ENCODE data around the gene PHLPP2. TPM values are rescaled to one million over a fixed set of nuclear protein-coding genes. Genes with fewer than 3 reads are reported as not detected.

Gene PHLPP2
- total RNA-seq, 1 donor from 2014 or later: 18.7 TPM

- no peaks in the 10 kb centered on the region for H3K27me3 Mint-ChIP-seq (ENCODE audit: low read depth)
- no peak for TF ChIP-seq CTCF (conservative IDR thresholded peaks at IDR 0.05)
- DNase-seq (ENCODE audit: low read depth, low spot score): no peak
- H3K9me3 Mint-ChIP-seq: no peaks in the 10 kb centered on the region
- no peaks in the 10 kb centered on the region for H3K4me1 Mint-ChIP-seq
- no peak overlapping the region for H3K4me3 Mint-ChIP-seq
- H3K36me3 Mint-ChIP-seq (ENCODE audit: low read depth): peaks cover 19% of the 10 kb centered on the region
- H3K27ac Mint-ChIP-seq (ENCODE audit: unreplicated experiment): no peak overlapping the region
Measured at GRCh38 chr16:71658771-71659170, 65.7 kb downstream of the PHLPP2 start.

DNA sequence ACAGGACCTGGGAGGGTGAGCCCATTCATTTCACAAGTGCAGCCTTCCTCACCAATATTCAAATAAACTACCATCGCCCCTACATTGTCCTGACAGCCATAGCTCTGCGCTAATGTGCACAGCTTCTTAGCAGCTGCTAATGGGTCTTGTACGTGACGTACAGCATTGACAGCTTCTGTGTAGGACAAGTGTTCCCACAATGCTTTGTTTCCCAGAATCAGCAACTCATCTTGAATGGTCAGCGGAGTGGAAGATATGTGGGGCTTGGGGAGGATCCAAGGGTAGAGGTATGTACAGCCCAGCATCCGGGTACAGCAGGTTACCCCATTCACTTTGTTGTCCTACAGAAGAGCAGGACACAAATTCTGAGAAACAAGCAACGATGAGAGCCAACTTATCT is 74.8 kb downstream of the PHLPP2 start:
- H3K9me3 Mint-ChIP-seq: no peaks in the 10 kb centered on the region
- no peaks in the 10 kb centered on the region for H3K27me3 Mint-ChIP-seq (ENCODE audit: low read depth)
- H3K4me3 Mint-ChIP-seq: no peak overlapping the region
- H3K36me3 Mint-ChIP-seq (ENCODE audit: low read depth): peaks cover 11% of the 10 kb centered on the region
- H3K27ac Mint-ChIP-seq (ENCODE audit: unreplicated experiment): no peak overlapping the region
- H3K4me1 Mint-ChIP-seq: no peaks in the 10 kb centered on the region
- no peak for TF ChIP-seq CTCF (conservative IDR thresholded peaks at IDR 0.05)
- no peak for DNase-seq (ENCODE audit: low read depth, low spot score)

DNA sequence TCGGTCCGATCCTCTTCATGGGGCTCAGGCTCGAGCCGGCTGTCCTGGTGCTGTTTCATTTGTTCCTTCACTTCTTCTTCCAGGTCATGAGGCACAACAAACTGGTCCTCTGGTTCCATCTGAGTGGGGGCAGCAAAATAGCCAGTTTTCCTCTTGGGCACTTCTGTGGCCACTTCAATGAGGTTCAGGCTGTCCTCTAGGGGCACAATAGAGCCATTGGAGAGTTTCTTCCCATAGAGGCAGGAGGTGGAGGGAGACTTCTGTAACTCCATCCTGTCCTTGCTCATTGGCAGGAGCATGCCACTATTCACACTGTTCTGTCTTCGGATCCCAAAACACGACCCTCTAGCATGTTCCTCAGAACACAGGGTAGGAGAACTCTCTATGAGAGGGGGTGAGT is 75.6 kb downstream of the PHLPP2 start:
- peaks cover 11% of the 10 kb centered on the region for H3K36me3 Mint-ChIP-seq (ENCODE audit: low read depth)
- no peak for DNase-seq (ENCODE audit: low read depth, low spot score)
- H3K27me3 Mint-ChIP-seq (ENCODE audit: low read depth): no peaks in the 10 kb centered on the region
- no peak overlapping the region for H3K27ac Mint-ChIP-seq (ENCODE audit: unreplicated experiment)
- no peak overlapping the region for H3K4me3 Mint-ChIP-seq
- no peaks in the 10 kb centered on the region for H3K4me1 Mint-ChIP-seq
- TF ChIP-seq CTCF (conservative IDR thresholded peaks at IDR 0.05): peak; percentile 39
- no peaks in the 10 kb centered on the region for H3K9me3 Mint-ChIP-seq

DNA sequence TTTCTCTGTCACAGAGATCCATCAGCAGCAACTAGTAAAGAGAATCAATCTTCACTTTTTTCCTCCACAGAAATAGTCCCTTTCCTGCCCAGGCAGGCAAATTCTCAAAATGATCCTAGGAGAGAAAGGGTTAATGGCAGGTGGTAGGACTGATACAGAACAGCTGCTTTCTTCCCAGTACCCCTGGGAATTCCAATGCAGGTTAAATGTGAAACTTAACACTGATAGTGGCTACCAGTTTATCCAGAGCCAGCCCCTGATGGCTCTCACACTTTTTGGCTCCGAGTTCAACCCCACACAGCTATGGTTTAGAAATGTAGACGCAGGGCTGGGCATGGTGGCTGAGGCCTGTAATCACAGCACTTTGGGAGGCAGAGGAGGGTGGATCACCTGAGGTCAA is 76.3 kb downstream of the PHLPP2 start:
- no peaks in the 10 kb centered on the region for H3K4me1 Mint-ChIP-seq
- DNase-seq (ENCODE audit: low read depth, low spot score): no peak
- no peak for TF ChIP-seq CTCF (conservative IDR thresholded peaks at IDR 0.05)
- no peak overlapping the region for H3K4me3 Mint-ChIP-seq
- H3K36me3 Mint-ChIP-seq (ENCODE audit: low read depth): peaks cover 11% of the 10 kb centered on the region
- no peaks in the 10 kb centered on the region for H3K9me3 Mint-ChIP-seq
- H3K27ac Mint-ChIP-seq (ENCODE audit: unreplicated experiment): no peak overlapping the region
- H3K27me3 Mint-ChIP-seq (ENCODE audit: low read depth): no peaks in the 10 kb centered on the region

GRCh38 chr16:71647391-71647790 is 77.1 kb downstream of the PHLPP2 start:
- H3K4me1 Mint-ChIP-seq: no peaks in the 10 kb centered on the region
- H3K36me3 Mint-ChIP-seq (ENCODE audit: low read depth): peaks cover 10% of the 10 kb centered on the region
- peaks cover 2% of the 10 kb centered on the region for H3K9me3 Mint-ChIP-seq
- no peak for TF ChIP-seq CTCF (conservative IDR thresholded peaks at IDR 0.05)
- no peaks in the 10 kb centered on the region for H3K27me3 Mint-ChIP-seq (ENCODE audit: low read depth)
- no peak for DNase-seq (ENCODE audit: low read depth, low spot score)
- H3K27ac Mint-ChIP-seq (ENCODE audit: unreplicated experiment): no peak overlapping the region
- H3K4me3 Mint-ChIP-seq: no peak overlapping the region

GRCh38 chr16:71645450-71645849 is 79.1 kb downstream of the PHLPP2 start:
- no peak for DNase-seq (ENCODE audit: low read depth, low spot score)
- H3K27ac Mint-ChIP-seq (ENCODE audit: unreplicated experiment): no peak overlapping the region
- no peaks in the 10 kb centered on the region for H3K4me1 Mint-ChIP-seq
- TF ChIP-seq CTCF (conservative IDR thresholded peaks at IDR 0.05): peak; percentile 56
- H3K36me3 Mint-ChIP-seq (ENCODE audit: low read depth): peaks cover 5% of the 10 kb centered on the region
- H3K27me3 Mint-ChIP-seq (ENCODE audit: low read depth): no peaks in the 10 kb centered on the region
- H3K4me3 Mint-ChIP-seq: no peak overlapping the region
- peaks cover 2% of the 10 kb centered on the region for H3K9me3 Mint-ChIP-seq
